Tibial nerve (tissue), 4 donors: ENCODE data around the gene PLAC1. TPM values are rescaled to one million over a fixed set of nuclear protein-coding genes. Genes with fewer than 3 reads are reported as not detected.
A peak's percentile ranks its signal among the peaks of the same experiment; 100 is the strongest.

Experiments
- DNase-seq, 2 donors: peaks; one replicate each; pipeline ENCODE4 v3.0.0-alpha.2; 2019; ENCODE audit warnings: low spot score in 2 of 2
- H3K27ac ChIP-seq, 4 donors: fragments of 200-600 bp; sonication (generic) in 3 of 4; one replicate each; pipeline ENCODE4 v1.5.1; 2017 to 2019; ENCODE audit warnings: mild to moderate bottlenecking in 1 of 4
- H3K27me3 ChIP-seq, 2 donors: fragments of 200-600 bp; sonication (generic) in 1 of 2; one replicate each; pipeline versions ENCODE4 v1.5.1 to v1.6.0; 2017 to 2019
- H3K36me3 ChIP-seq, 3 donors: fragments of 200-600 bp; sonication (generic); one replicate each; pipeline ENCODE4 v1.5.1; 2018 to 2019
- H3K4me1 ChIP-seq, 4 donors: fragments of 200-600 bp; sonication (generic) in 3 of 4; one replicate each; pipeline ENCODE4 v1.5.1; 2017 to 2019
- H3K4me3 ChIP-seq, 4 donors: fragments of 200-600 bp; sonication (generic) in 3 of 4; one replicate each; pipeline ENCODE4 v1.5.1; 2017 to 2019; ENCODE audit warnings: mild to moderate bottlenecking in 1 of 4, moderate library complexity in 1 of 4
- H3K9me3 ChIP-seq, 4 donors: fragments of 200-600 bp; sonication (generic) in 3 of 4; one replicate each; pipeline ENCODE4 v1.5.1; 2017 to 2019
- EP300 ChIP-seq, 2 donors: sonication (generic); formaldehyde crosslinking; IDR thresholded peaks; one replicate each; pipeline ENCODE4 v1.6.1; 2017; ENCODE audit warnings: antibody characterized with exemption in 2 of 2, mild to moderate bottlenecking in 1 of 2
- POLR2A ChIP-seq, 2 donors: fragments of 450-650 bp; IDR thresholded peaks; one replicate each; pipeline ENCODE4 v1.6.1; 2017; ENCODE audit warnings: antibody characterized with exemption in 2 of 2, mild to moderate bottlenecking in 2 of 2, moderate library complexity in 2 of 2
- WGBS, 2 donors: methylation state at CpG; one replicate each; pipeline ENCODE4 v1.1.5; 2018; 5-methylcytosine and 5-hydroxymethylcytosine counted together
- small RNA-seq: library from RNA; depleted of rRNA; stranded (forward); fragments of <200 nt; gene quantifications from one replicate; pipeline ENCODE3, GENCODE V24; 2016
- total RNA-seq, 4 donors: library from RNA; depleted of rRNA; stranded (reverse); fragments of >200 nt; gene quantifications; one replicate each; pipeline ENCODE4 v1.1.0, GENCODE V29; 2016
- TF ChIP-seq, protein P1 (sequence below), 5 experiments: fragments of 200-600 bp in 3 of 5; fragments of 450-650 bp in 2 of 5; sonication (generic) in 3 of 5; IDR thresholded peaks; one replicate each; pipeline ENCODE4 v1.5.1; 2016 to 2019; ENCODE audit warnings: antibody characterized with exemption in 5 of 5, mild to moderate bottlenecking in 3 of 5, moderate library complexity in 2 of 5

The PLAC1 gene
- total RNA-seq, 4 donors from 2014 or later = not detected

DNA sequence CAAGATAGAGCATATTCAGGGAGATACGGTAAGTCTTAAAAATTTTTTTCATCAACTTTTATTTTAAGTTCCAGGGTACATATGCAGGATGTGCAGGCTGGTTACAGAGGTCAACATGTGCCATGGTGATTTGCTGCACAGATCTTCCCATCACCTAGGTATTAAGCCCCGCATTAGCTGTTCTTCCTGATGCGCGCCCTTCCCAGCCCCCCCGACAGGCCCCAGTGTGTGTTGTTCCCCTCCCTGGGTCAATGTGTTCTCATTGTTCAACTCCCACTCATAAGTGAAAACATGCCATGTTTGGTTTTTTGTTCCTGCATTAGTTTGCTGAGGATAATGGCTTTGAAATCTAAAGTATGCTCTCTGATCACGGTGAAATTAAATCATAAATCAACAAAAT lies 134.1 kb downstream of the PLAC1 start:
- WGBS, 2 donors = 66 to 69% methylated on average over 6 of the region's 6 CpGs
- TF ChIP-seq EP300 (IDR thresholded peaks at IDR 0.05) = no peak
- TF ChIP-seq POLR2A (IDR thresholded peaks at IDR 0.05) = no peak
- TF ChIP-seq, protein P1, sequence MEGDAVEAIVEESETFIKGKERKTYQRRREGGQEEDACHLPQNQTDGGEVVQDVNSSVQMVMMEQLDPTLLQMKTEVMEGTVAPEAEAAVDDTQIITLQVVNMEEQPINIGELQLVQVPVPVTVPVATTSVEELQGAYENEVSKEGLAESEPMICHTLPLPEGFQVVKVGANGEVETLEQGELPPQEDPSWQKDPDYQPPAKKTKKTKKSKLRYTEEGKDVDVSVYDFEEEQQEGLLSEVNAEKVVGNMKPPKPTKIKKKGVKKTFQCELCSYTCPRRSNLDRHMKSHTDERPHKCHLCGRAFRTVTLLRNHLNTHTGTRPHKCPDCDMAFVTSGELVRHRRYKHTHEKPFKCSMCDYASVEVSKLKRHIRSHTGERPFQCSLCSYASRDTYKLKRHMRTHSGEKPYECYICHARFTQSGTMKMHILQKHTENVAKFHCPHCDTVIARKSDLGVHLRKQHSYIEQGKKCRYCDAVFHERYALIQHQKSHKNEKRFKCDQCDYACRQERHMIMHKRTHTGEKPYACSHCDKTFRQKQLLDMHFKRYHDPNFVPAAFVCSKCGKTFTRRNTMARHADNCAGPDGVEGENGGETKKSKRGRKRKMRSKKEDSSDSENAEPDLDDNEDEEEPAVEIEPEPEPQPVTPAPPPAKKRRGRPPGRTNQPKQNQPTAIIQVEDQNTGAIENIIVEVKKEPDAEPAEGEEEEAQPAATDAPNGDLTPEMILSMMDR (IDR thresholded peaks at IDR 0.05) = no peak
- no peak overlapping the region for H3K4me3 ChIP-seq
- H3K27me3 ChIP-seq = no peaks in the 10 kb centered on the region
- H3K36me3 ChIP-seq = no peaks in the 10 kb centered on the region
- H3K9me3 ChIP-seq = no peaks in the 10 kb centered on the region
- no peak for DNase-seq
- no peak overlapping the region for H3K27ac ChIP-seq
- H3K4me1 ChIP-seq = no peaks in the 10 kb centered on the region

DNA sequence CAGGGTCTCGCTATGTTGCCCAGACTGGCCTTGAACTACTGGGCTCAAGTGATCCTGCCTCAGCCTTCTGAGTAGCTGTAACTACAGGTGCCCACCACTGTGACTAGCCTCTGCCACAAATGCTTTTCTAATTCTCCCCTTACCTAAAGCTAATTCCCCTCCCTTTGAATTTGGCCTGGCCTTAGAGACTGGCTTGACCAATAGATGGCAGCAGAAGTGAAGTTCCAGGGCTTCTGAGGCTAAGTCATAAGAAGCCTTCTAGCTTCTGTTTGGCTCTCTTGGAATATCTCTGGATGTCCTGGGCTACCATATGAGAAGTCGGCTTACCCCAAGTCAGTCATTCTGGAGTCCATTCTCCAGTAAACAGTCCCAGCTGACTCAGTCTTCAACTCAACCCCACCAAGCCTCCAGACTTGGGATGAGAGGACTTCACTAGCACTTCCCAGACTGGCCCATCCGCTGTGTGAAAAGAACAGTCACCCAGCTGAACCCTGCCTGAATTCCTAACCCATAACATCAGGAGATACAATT lies 137.3 kb downstream of the PLAC1 start:
- Histone ChIP-seq H3K4me1 (no peaks in the 10 kb centered on the region), H3K27ac (no peak overlapping the region), H3K36me3 (no peaks in the 10 kb centered on the region), H3K4me3 (no peak overlapping the region), H3K9me3 (no peaks in the 10 kb centered on the region), H3K27me3 (no peaks in the 10 kb centered on the region)
- DNase-seq = peak in 1 of 2 donors; percentile 11
- 75 to 95% methylated on average over 2 to 3 of the region's 3 CpGs for WGBS, 2 donors
- no peak for TF ChIP-seq EP300 (IDR thresholded peaks at IDR 0.05)
- TF ChIP-seq, protein P1 (IDR thresholded peaks at IDR 0.05) = peak in 2 of 5 experiments; percentile 20 to 27
- TF ChIP-seq POLR2A (IDR thresholded peaks at IDR 0.05) = no peak

Small RNA genes lying within 50 kb of the gene (small RNA-seq; reads per million reads assigned to genes)
- gene AC004383.1 = not detected
- gene MIR450A1 = not detected
- gene MIR450A2 = not detected
- not detected for gene MIR450B
- not detected for gene MIR503
- gene MIR542 = 0.47 reads per million

Other genes with a start within 250 kb of the PLAC1 start
- 10 to 100 TPM in 2 of 4 donors, 1 to 10 TPM in 2; 4.1 to 35.6 (median 9.7) TPM for gene HPRT1, start 198.3 kb downstream of the PLAC1 start, total RNA-seq
- gene PABIR2, start 138.7 kb upstream of the PLAC1 start, total RNA-seq = 10 to 100 TPM; 19.2 to 28.5 (median 21.9) TPM